ENCODE data around the gene PALB2. TPM values are rescaled to one million over a fixed set of nuclear protein-coding genes. Genes with fewer than 3 reads are reported as not detected.

PALB2 gene
- total RNA-seq, 1 experiment from 2014 or later, result 19.1 TPM

- Histone ChIP-seq H3K27me3 (ENCODE audit: insufficient read depth, low read depth) (no peaks in the 10 kb centered on the region), H3K9me3 (ENCODE audit: insufficient read depth, low read depth) (no peaks in the 10 kb centered on the region), H3F3A (ENCODE audit: insufficient read depth, low read depth) (peaks cover 16% of the 10 kb centered on the region; the same call in 1 of the 2 replicates), H3K79me2 (ENCODE audit: low read depth) (peaks cover 33% of the 10 kb centered on the region), H2AFZ (no peak overlapping the region), H3K36me3 (ENCODE audit: low read depth) (peaks cover 13% of the 10 kb centered on the region), H3K4me3 (no peak overlapping the region), H3K4me1 (replicated peaks; ENCODE audit: insufficient read depth) (peaks cover 27% of the 10 kb centered on the region), H3K4me2 (no peak overlapping the region), H3K27ac (no peak overlapping the region), H3K9me2 (ENCODE audit: insufficient read depth) (no peaks in the 10 kb centered on the region), H4K20me1 (ENCODE audit: insufficient read depth) (peaks cover 14% of the 10 kb centered on the region; the same call in 1 of the 2 replicates)
- CTCF ChIA-PET, result no interaction called here
- intact Hi-C loops (cut with micrococcal nuclease; ENCODE audit: unreplicated experiment), result loop anchor here (5.0 kb wide), 1 partner anchor 360 kb away; no protein-coding TSS in a partner anchor
- DNase-seq, result no peak
- TF ChIP-seq CTCF (conservative IDR thresholded peaks at IDR 0.05) (no peak), EZH2 (IDR thresholded peaks at IDR 0.05; ENCODE audit: low read depth) (no peak)
- POLR2A ChIA-PET (ENCODE audit: unreplicated experiment), result no interaction called here
- BruUV-seq (replicated peaks), result no TSS peak
Observed at GRCh38 chr16:23676924-23677480, 35.9 kb upstream of the PALB2 start.

- intact Hi-C loops (cut with micrococcal nuclease; ENCODE audit: unreplicated experiment), result no loop called here
- POLR2A ChIA-PET (ENCODE audit: unreplicated experiment), result no interaction called here
Observed at GRCh38 chr16:23673971-23674614, 33.0 kb upstream of the PALB2 start.

More at GRCh38 chr16:23673971-23674614, 33.0 kb upstream of the PALB2 start:
- H3K4me3 ChIP-seq, result no peak overlapping the region
- H3F3A ChIP-seq (ENCODE audit: insufficient read depth, low read depth), result peaks cover 24% of the 10 kb centered on the region
- TF ChIP-seq EZH2 (IDR thresholded peaks at IDR 0.05; ENCODE audit: low read depth), result no peak
- TF ChIP-seq CTCF (conservative IDR thresholded peaks at IDR 0.05), result no peak
- 0 out of 2 replicates have a peak, but pooled peaks cover 6% of the 10 kb centered on the region for H3K36me3 ChIP-seq (ENCODE audit: low read depth)
- no TSS peak for BruUV-seq (replicated peaks)
- no peaks in the 10 kb centered on the region for H4K20me1 ChIP-seq (ENCODE audit: insufficient read depth)
- H2AFZ ChIP-seq, result no peak overlapping the region
- H3K9me2 ChIP-seq (ENCODE audit: insufficient read depth), result no peaks in the 10 kb centered on the region
- H3K9me3 ChIP-seq (ENCODE audit: insufficient read depth, low read depth), result no peaks in the 10 kb centered on the region
- H3K4me1 ChIP-seq (replicated peaks; ENCODE audit: insufficient read depth), result peaks cover 23% of the 10 kb centered on the region
- peaks cover 4% of the 10 kb centered on the region for H3K79me2 ChIP-seq (ENCODE audit: low read depth)
- CTCF ChIA-PET, result no interaction called here
- no peak for DNase-seq
- H3K27ac ChIP-seq, result no peak overlapping the region
- no peaks in the 10 kb centered on the region for H3K27me3 ChIP-seq (ENCODE audit: insufficient read depth, low read depth)
- H3K4me2 ChIP-seq, result no peak overlapping the region
